ENCODE results near the gene RGL2.
"Not testable (repeated sequence)": the region's sequence is repeated elsewhere in the genome, so short reads cannot be mapped to it uniquely, and the experiment has no call there.

Gene RGL2

DNA sequence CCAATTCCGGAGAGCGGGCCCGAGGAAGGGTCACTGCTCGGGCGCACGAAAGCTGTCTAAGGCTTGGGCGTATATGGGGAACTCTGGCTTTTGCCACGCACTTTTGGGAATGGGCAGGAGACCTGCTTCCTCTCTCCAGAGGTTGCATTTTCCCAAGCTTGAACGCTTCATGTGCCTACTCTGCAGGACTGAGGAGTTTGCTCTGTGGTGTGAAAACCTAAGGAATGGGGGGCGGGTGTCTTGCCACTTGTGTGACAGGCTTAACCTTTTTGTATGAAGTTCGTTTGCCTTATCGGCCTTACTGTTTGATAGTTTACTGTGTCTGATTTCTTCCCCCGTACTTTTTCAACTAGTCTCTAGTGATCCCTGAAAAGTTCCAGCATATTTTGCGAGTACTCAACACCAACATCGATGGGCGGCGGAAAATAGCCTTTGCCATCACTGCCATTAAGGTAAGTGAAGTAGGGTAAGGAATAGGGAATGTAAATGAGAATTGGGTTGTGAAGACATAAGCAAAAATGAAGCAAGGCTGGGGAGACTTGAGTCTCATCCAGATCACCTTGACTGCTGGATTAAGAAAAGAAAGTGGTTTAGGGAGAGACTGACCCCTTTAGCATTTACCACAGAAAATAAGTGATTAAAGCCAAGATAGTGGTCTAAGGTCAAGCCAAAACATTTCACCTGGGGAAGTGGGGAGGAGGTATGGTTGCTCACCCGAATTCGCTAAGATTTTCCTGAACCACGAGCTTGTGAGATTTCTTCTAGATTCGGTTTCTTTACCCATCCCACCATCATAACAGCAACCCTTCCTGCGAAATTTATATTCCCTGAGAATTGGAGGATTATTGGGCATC, 26.2 kb downstream of the RGL2 start:
- TF ChIP-seq, protein P1, sequence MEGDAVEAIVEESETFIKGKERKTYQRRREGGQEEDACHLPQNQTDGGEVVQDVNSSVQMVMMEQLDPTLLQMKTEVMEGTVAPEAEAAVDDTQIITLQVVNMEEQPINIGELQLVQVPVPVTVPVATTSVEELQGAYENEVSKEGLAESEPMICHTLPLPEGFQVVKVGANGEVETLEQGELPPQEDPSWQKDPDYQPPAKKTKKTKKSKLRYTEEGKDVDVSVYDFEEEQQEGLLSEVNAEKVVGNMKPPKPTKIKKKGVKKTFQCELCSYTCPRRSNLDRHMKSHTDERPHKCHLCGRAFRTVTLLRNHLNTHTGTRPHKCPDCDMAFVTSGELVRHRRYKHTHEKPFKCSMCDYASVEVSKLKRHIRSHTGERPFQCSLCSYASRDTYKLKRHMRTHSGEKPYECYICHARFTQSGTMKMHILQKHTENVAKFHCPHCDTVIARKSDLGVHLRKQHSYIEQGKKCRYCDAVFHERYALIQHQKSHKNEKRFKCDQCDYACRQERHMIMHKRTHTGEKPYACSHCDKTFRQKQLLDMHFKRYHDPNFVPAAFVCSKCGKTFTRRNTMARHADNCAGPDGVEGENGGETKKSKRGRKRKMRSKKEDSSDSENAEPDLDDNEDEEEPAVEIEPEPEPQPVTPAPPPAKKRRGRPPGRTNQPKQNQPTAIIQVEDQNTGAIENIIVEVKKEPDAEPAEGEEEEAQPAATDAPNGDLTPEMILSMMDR (IDR thresholded peaks at IDR 0.05; ENCODE audit: control insufficient read depth, extremely low read depth, insufficient read depth), result no peak
- no peak for DNase-seq (ENCODE audit: low read depth)
- peak overlapping the region; percentile 89 for H3K4me3 ChIP-seq (ENCODE audit: low read depth, low read length)

DNA sequence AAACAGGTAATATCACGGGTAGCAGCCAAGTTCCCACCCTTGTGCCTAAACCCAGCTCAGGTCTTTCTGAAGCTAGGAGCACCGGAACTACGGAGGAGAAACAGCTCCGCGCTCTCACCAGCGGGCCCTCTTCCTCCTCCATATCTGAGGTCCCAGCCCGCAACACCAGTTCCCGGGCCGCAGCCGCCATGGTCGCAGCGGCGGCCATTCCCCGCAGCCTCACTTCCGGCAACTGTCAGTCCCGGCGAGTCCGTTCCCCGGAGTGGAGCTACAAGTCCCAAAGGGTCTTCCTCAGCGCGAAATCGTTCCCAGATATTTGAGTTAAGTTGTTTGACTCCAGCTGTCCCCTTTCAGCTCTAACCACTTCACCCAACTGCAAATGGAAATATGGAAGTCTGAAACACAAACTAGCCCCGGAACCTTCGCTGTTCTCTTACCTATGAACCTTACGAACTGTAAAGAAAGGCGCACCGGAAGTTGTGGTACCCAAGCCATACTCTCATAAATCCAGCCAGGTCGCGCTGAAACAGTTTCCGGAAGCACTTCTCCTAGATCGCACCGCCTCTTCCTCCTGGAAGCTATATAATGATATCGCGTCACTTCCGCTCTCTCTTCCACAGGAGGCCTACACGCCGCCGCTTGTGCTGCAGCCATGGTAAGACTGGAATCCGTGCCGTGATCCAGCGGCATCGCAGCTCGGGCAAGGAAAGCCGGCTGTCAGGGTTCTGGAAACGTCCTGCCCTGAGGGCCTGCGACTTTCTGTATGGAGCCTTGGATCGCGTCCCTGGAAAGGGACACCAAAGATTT, 27.1 kb downstream of the RGL2 start, which contains the start of the genes RPS18 and VPS52:
TSS of gene RPS18 (plus strand) at position 608 of the 807 bp plus-strand sequence. CDS start at position 653, 45 bp downstream.
TSS of gene VPS52 (minus strand) at position 409 of the 807 bp plus-strand sequence. CDS start at position 208, 201 bp downstream.
- TF ChIP-seq, protein P1 (IDR thresholded peaks at IDR 0.05; ENCODE audit: control insufficient read depth, extremely low read depth, insufficient read depth), result no peak
- H3K4me3 ChIP-seq (ENCODE audit: low read depth, low read length), result peak within 1 kb of the TSS; percentile 89
- DNase-seq (ENCODE audit: low read depth), result peak; percentile 98

GRCh38 chr6:33271117-33271467, 27.6 kb downstream of the RGL2 start:
- TF ChIP-seq, protein P1 (IDR thresholded peaks at IDR 0.05; ENCODE audit: control insufficient read depth, extremely low read depth, insufficient read depth), result no peak
- peak overlapping the region; percentile 89 for H3K4me3 ChIP-seq (ENCODE audit: low read depth, low read length)
- DNase-seq (ENCODE audit: low read depth), result no peak

DNA sequence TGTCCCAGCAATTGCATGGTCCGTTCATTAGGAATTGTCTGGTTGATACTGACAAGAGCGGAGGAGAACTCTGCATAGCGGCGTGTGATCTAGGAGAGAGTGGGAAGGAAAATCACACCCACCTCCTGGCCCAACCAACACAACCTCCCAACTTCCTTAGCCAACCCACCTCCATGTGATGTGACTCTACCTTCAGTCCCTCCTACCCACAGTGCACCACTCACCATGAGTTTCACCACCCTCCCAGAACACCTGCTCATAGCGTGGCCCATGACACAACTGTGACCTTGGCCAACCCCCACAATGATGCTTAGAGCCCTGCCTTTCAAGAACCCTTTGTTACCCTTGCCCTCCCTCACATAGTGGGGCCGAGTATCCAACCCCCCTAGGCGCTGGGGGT, 34.7 kb downstream of the RGL2 start:
- TF ChIP-seq, protein P1 (IDR thresholded peaks at IDR 0.05; ENCODE audit: control insufficient read depth, extremely low read depth, insufficient read depth), result no peak
- no peak for DNase-seq (ENCODE audit: low read depth)

GRCh38 chr6:33262490-33262889, 36.3 kb downstream of the RGL2 start:
- not testable (repeated sequence) for H3K4me3 ChIP-seq (ENCODE audit: low read depth, low read length); DNase-seq (ENCODE audit: low read depth)

More for the DNA sequence above, 34.7 kb downstream of the RGL2 start:
- no peak overlapping the region for H3K4me3 ChIP-seq (ENCODE audit: low read depth, low read length)

DNA sequence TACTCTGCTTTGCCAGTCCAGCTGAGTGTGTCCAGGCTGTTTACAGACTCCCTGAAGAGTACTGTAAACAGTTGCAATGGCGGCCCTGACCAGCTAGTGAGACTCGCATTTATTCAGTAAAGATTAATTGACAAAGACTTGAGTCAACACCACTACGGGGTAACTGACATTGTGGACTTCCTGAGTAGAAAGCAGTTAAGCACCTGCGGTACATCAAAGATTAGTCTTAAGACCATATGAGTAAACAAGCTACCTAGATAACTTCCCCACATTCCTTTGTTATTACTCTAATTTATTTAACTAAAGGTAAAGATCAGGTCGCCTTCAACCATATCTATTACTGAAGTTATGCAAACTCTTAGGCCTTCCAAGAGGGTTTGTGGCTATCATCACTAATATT, 39.7 kb downstream of the RGL2 start:
- DNase-seq (ENCODE audit: low read depth), result no peak
- no peak overlapping the region for H3K4me3 ChIP-seq (ENCODE audit: low read depth, low read length)
- TF ChIP-seq, protein P1 (IDR thresholded peaks at IDR 0.05; ENCODE audit: control insufficient read depth, extremely low read depth, insufficient read depth), result no peak

- TF ChIP-seq, protein P1 (IDR thresholded peaks at IDR 0.05; ENCODE audit: control insufficient read depth, extremely low read depth, insufficient read depth), result no peak
Observed at GRCh38 chr6:33254591-33254990, 44.2 kb downstream of the RGL2 start.

More at GRCh38 chr6:33254591-33254990, 44.2 kb downstream of the RGL2 start:
- no peak for DNase-seq (ENCODE audit: low read depth)
- H3K4me3 ChIP-seq (ENCODE audit: low read depth, low read length), result no peak overlapping the region

Data from LNCaP clone FGC (cell line).